ENCODE results near the gene MEOX1.
"Not testable (repeated sequence)": the region's sequence is repeated elsewhere in the genome, so short reads cannot be mapped to it uniquely, and the experiment has no call there.

MEOX1 gene

DNA sequence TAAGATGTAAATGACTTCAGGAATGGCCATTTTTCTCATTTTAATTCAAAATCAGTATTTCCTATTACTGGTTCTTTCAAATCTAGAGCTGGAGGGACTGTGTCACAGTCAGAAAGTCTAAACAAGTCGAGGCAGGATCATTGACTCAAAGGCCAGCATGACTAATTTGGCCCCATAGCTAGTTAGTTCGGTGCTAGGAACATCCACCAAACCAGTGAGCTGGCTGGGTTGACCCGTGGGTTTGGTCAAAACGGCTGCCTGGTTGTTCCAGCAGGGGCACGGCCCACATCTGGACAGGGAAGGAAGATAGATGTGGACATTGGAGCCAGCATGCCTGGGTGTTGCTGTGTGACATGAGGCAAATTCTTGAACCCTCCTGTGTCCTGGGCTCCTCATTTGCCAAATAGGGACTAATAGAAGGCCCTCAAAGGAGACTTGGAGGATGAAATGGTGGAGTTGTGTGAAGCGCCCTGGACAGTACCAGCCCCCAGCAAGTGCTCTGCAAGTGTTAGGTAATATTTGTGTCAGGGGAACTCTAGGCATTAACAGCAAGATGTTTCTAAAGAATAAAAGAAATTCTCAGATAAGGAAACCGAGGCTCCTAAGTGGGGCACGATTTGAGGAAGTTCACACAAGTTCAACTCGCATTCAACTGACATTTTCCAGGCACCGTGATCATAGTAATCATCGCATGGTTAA is 46.2 kb downstream of the MEOX1 start:
- no peak for DNase-seq

DNA sequence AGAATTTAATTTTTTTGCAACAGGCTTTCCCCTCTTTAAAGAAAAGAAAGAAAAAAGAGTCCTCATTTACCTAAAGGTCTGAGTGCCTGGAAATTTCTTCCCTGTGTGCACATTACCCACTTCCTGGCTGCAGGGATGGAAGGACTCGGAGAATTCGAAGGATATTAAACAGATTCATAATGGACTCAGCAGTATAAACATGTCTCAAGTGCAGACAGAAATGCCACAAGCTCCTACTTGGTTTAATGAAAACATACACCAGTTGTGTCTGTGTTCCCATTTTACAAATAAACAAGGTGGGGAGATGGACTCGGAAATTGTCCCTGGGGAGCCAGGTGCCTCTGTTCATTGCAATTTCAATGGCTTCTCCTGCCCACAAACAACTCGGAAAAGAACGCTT is 47.2 kb downstream of the MEOX1 start:
- DNase-seq: no peak

DNA sequence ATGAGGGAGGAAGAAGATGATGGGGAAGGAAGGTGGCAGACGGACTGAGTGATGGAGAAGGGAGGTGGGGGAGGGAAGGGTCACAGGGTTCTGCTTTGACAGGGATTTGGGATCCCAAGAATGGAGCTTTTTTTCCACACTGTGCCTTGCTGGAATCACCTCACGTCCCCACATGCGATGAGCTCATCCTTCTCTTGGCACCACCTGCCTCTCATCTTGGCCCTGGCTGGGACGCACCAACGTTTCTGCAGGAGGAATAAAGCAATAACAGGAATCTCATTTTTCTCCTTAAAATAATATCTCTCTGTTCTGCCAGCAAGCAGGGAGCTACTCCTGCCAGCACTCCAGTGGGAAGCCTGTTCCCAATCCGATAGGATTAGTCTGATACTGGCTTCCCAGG is 47.8 kb downstream of the MEOX1 start:
- DNase-seq: no peak

DNA sequence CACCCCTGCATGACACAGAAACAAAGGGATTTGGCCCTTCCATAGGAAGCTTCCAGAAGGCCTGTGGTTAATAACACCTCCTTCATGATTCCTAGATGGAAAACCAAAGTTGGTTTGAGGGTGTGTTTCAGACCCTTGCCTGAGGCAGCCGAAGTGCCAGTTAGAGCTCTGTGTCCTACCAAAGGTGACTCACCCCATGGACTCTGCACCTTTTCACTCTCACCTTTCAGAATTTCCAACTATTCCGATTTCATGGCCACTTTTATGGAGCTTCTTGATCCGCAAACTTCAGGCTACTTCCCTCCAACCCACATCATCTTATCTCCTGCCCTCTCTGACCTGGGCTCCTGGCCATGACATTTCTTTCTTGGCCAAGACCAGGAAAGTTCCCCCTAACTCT is 49.2 kb downstream of the MEOX1 start:
- no peak for DNase-seq

DNA sequence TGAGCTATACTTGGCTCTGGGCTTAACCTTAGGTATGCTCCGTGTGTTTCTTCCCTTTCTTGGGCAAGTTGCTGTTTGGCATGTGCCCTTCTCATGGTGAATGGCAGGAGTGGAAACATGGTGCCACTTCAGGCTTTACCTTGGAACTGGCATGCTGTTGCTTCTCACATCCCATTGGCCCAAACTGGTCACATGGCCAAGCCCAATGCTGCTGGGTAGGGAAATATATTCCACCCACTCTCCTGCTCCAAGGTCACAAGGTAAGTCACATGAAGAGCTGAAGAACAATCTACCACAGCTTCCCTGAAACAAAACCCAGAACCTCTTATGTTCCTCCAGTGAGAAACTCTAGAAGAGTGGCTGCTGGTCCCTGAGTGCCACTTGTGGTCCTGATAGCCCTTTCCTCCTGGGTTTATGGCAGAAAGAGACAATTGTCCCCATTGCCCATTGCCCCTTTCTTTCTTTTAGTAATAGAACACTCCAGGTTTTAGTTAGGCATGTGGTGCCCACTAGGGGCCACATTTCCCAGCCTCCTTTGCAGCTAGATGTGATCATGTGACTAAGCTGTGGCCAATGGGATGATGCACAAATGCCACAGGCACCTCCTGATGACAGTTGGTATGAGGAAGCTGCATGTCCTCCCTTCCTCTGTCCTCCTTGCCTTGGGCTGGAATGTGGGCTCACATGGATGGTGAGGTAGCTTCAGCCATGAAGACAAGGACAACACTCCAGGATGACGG is 50.3 kb downstream of the MEOX1 start:
- no peak for DNase-seq

DNA sequence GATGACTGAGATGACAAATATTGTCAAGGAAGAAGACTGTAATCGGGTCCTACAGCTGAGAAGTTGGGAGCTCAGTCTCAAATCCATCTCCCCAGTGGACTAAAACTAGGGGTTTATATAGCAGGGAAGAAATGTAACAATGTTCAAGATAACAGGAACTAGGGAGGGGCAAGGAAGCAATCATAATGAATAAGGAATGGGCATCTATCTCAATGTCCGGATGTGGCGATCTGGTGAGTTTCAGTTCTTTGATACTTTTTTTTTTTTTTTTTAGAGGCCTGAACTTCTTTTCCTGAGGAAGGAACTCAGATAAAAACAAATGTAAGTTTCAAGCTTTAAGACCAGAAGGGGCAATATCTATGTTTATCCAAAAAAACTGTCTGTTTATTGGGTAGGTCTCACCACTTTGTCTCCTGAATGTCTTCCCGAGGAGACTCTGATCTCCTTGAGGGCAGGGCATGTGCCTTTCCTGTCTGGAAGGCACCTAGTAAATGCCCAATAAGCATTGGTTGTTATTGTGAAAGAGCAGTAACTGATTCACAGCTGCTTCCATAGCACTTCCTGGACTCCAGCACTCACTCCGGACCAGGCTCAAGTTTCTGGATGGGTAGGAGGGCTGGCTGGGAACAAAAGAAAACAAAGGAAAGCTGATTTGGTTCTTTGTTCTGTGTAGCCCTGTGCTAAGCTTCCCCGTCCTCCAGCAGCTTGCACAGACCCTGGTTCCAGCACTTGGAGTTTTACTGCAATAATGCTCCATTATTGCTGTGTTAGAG is 51.9 kb downstream of the MEOX1 start:
- no peak for DNase-seq

DNA sequence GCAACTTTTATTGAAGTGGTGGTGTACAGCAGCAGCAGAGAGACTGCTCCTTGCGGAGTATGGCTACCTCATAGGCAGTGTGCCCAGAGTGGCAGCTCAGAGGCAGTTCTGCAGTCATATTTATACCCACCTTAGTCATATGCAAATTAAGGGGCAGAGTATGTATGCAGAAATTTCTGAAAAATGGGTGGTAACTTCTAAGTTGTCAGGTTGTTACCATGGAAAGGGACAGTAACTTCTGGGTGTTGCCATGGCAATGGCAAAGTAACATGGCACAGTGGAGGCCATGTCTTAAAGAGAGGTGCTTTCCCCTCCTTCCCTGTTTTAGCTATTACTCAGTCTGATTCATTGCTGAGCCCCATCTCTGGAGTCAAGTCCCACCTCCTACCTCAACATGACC is 53.4 kb downstream of the MEOX1 start:
- no peak for DNase-seq

DNA sequence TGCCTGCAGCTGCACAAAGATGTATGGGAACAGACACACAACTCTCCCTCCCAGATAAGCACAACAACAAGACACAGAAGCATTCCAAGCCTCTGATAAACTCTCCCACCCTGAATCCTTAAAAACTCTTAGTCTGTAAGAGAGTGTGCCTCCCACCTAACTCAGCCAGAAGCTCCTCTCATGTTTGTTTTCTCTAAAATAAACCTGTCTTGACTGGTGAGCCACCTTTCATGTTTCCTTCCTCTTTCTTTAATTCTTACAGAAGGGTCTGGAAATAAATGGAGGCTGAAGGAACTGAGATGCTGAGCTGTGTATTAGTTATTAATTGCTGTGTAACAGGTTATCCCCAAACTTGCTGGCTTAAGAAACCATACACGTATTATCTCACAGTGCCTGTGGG is 57.2 kb downstream of the MEOX1 start:
- DNase-seq: no peak

DNA sequence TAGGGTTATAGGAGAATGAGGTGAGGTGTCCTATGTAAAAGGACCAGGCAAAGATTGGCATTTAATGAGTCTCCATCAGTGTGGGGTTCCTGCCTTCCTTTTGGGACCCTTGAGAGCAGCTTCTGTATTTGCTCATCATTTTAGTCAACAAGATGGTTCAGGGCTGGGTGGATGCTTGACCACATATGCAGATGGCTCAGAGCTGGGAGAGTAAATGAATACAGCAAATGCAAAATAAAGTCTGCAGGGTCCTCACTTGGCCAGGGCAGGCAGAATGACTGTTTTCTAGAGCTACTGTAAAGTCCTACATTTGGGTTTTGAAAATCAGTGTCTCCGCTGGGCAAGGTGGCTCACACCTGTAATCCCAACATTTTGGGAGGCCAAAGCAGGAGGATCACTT is 58.4 kb downstream of the MEOX1 start:
- DNase-seq: no peak

DNA sequence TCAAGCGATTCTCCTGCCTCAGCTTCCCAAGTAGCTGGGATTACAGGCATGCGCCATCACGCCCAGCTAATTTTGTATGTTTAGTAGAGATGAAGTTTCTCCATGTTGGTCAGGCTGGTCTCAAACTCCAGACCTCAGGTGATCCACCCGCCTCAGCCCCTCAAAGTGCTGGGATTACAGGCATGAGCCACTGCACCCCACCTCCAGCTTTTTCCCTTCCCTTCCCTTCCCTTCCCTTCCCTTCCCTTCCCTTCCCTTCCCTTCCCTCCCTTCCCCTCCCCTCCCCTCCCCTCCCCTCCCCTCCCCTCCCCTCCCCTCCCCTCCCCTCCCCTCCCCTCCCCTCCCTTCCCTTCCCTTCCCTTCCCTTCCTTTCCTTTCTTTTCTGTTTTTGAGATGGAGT is 59.2 kb downstream of the MEOX1 start:
- not testable (repeated sequence) for DNase-seq

DNA sequence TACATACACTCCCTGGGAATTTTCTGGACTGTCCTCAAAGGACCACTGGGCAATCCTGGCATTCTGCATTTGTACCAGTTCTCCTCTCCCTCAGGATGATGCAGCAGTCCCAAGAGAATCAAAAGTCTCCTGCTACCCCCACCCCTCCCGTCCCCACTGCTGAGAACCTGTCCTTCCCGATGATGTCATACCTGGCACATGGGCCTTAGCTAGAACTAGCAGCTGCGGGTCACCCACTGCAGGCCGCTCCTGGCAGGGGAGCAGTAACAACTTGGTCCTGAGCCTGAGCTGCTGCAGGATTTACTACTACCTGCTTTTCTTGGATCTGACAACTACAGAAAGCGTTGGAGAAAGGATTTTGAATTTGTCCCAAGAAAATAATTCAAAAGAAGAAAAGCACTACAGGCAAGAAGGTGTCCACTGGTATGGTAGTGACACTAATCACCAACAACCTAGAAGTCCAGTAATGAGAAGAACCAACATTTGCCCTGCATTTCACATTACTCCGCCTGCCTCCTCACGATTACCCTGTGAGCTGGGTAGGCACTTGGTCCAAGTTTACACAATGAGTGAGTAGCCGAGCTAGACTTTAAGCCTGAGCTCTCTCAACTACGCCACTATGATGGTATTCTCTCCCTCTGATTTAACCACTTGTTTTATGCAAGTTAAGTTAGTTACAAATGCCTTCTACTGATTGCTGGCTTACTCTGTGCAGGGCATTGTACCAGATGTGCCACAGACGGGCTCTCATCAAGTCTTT is 60.3 kb downstream of the MEOX1 start:
- no peak for DNase-seq

DNA sequence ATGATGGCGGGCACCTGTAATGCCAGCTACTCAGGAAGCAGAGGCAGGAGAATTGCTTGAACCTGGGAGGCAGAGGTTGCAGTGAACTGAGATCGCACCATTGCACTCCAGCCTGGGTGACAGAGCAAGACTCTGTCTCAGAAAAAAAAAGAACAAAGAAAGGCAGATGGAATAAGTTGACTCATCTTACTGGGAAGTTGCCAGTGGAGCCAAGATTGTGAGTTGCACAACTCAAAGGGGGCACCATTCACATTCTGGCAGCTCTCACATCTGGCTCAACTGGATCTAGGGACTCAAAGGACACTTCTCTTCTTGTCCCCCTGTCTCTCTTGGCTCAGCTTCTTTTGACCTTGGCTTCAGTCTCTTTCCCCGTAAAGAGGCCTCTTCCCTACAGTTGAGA is 61.9 kb downstream of the MEOX1 start:
- DNase-seq: no peak

DNA sequence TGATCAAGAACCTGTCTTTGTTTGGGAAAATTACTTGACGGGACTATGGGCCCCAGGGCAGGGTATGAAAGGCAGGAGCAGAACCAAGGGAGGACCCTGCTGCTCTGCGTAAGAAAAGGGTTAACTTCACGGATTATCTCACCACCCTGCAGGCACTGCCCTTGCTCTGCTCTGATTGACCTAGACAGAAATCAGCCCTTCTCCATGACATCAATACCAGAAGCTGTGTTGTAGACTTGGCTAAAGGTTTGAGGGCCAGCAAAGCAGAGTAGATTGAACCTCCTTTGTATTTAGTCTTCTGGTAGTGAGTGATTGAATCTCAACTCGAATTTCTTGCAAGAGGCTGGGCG is 62.7 kb downstream of the MEOX1 start:
- no peak for DNase-seq

DNA sequence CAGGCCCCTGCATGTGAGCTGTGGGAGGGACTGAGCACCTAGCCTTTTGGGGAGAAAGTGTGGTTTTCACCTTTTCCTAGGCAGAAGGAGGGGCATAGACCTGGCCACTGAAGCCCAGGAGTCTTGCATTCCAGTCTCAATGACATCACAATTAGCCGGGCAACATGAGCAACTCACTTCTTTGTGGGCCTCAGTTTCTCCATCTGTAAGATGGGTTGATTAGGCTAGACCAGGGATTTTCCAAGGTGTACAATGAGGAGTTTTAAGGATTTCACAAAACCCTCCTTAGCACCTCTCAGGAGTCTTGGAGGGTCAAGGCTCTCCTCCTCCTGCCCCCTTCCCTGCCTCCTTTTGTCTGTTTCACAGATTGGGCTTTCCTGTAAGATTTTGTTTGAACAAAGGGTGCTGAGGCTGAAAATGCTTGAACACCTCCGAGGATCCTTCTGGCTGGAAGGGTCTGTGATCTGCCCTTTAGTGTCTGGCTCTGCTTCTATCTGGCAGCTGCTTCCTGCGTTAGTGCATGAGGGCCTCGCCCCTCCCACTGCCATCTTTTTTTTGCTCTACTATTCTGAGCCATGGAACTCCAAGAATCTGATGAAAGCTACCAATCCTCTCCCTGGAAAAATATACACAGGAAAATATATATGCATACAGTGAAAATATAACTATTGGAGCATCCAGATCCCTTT is 63.2 kb downstream of the MEOX1 start:
- no peak for DNase-seq

DNA sequence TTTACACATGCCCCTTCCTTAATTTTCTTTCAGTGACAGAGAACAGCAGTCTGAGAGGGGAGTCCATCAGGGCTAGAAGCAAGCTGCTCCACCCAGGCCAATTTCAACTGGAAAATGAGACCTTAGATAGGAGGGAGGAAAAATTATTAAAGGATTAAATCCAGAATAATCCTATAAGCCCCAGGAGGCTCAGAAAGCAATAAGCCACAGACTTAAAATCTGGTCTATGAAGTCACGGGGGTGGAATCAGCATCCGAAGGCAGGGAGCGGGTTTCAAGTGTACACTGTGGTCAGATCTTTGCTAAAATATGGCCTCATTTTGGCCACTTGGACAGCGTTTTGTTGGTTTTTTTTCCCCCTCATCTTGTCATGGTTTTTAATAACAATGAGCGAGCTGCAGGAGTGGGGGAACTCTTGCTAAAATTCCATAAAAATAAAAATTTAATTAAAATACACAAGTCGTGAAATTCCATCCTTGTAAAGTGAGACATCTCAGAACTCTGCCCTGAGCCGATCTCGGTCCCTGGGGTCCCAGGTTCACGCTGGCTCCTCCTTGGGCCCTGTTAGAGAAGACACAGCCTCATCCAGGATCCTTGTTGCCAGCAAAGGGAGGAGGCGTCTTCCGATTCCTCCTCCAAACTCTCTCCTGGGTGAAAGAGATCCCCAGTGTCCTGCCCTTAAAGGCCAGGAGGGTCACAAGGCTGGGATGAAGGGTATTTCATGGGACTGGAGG is 63.9 kb downstream of the MEOX1 start:
- no peak for DNase-seq

DNA sequence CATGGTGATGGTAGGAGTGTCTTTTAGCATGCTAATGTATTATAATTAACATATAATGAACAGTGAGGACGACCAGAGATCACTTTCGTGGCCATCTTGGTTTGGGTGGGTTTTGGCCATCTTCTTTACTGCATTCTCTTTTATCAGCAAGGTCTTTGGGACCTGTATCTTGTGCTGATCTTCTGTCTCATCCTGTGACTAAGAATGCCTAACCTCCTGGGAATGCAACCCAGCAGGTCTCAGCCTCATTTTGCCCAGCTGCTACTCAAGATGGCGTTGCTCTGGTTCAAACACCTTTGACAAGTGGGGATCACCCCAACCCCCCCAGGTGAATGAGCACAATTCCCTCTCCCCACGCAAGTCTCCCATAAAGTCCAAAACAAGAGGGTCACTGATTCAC is 66.3 kb downstream of the MEOX1 start:
- no peak for DNase-seq

DNA sequence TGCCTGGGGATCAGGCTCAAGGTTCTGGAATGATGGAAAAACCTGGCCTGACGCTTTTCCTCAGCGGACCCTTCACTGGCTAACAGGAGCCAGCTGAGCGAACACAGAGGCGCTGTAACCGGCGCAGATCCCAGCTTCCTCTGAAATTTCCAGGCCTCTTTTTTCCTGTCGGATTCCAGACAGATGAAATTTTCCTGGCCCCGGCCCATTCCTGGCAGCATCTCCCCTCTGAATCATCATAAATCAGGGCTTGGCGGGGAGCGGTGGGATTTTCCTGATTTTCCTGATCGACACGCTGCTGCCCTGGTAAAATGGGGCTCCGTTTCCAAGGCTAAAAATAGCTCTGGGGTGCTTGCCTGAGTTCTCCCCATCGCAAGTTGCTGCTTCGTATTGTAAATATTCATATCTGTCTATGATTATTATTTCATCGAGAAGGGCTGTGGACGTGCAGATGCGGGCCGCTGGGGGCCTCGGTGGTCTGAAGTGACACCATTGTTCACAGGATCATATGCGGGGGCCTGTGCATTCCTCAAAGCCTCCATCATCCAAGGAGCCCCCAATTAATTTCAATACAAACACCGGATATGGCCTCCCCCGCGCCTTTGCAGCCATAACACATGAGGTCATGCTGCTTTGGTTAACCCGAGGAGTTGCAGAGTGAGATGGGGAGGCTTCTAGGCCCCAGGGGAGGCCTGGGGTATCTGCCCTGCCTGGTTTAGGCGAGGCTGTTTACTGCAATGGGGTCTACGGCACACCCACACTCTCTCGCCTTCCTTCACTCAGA is 69.8 kb downstream of the MEOX1 start:
- DNase-seq: no peak

DNA sequence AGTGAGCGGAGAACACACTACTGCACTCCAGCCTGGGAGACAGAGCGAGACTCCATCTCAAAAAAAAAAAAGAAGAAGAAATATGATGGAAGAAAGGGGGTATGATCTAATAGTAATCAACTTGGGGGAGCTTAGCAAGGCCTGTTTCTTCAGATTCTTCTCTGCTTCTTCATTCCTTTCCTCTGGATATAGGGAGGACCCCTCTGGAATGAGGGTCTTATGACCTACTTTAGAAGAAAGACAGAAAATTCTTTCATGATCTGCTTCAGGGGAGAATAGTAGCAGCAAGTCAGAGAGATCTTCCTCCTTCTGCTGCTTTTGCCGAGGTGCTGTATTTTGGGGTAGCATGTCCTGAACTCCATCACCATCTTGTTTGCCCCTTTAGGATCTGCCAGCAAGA is 70.7 kb downstream of the MEOX1 start:
- no peak for DNase-seq

Data from activated CD8-positive, alpha-beta memory T cell treated with anti-CD3 and anti-CD28 coated beads, Interleukin-2, amount 50 U/mL, for 4 hours (primary cell).